HCT116 (cell line): Measurements from ENCODE around the gene YY1. TPM values are rescaled to one million over a fixed set of nuclear protein-coding genes. Genes with fewer than 3 reads are reported as not detected.

ENCODE experiments used
- ATAC-seq: fragments of 200-7000 bp; cut with Tn5 transposase; 2 replicates; pipeline ENCODE4 v1.9.1; 2020; ENCODE audit warnings: mild to moderate bottlenecking, moderate library complexity
- BruUV-seq: library from RNA; stranded (reverse); fragments of 400-500 nt; replicated peaks from 2 replicates; lab custom pipeline; 2021; lab: Mats Ljungman, UMichigan
- CTCF ChIA-PET: fragments of 300-600 bp; sonication (Branson Sonifier 250); formaldehyde crosslinking; loops from one replicate; lab custom pipeline; 2021; ENCODE audit warnings: antibody characterized with exemption; lab: Charles Lee
- POLR2A ChIA-PET: fragments of 300-600, 350-600 bp; sonication (Branson Sonifier 250); formaldehyde crosslinking; loops from one replicate; lab custom pipeline; 2021; ENCODE audit warnings: antibody characterized with exemption; lab: Charles Lee
- RAD21 ChIA-PET, 2 experiments: fragments of 300-600 bp; sonication (Branson Sonifier 250); formaldehyde crosslinking; loops; one replicate each; lab custom pipeline; 2023; ENCODE audit warnings: low total read pairs in 2 of 2; ENCODE audit not compliant: uncharacterized antibody in 2 of 2, unreplicated experiment in 2 of 2, low non-redundant PET in 1 of 2; lab: Charles Lee
- DNase-seq: peaks from one replicate; pipeline ENCODE4 v3.0.0-alpha.2; 2010; ENCODE audit warnings: low read depth, low spot score
- H2AFZ ChIP-seq: fragments of 200-600 bp; shearing (Covaris generic), sonication (generic); 2 replicates; pipeline ENCODE4 v1.6.1; 2017; ENCODE audit warnings: low read depth, mixed run types, mixed read lengths, antibody characterized with exemption, low read length; ENCODE audit not compliant: poor library complexity, severe bottlenecking
- H3K27ac ChIP-seq: 2 replicates; pipeline ENCODE4 v1.5.1; 2012; ENCODE audit warnings: low read depth, low read length
- H3K27me3 ChIP-seq: fragments of 200-600 bp; sonication (generic); 2 replicates; pipeline ENCODE4 v1.6.1; 2016; ENCODE audit warnings: mixed run types, low read length, mixed read lengths; ENCODE audit not compliant: insufficient read depth
- H3K36me3 ChIP-seq, 2 experiments: fragments of 200-500 bp in 1 of 2; fragments of 200-600 bp in 1 of 2; sonication (Bioruptor generic) in 1 of 2; sonication (generic) in 1 of 2; 2 replicates each; pipeline versions ENCODE4 v1.5.1 to v1.6.1; 2014 to 2016; ENCODE audit warnings: low read length in 2 of 2, inconsistent platforms in 1 of 2, mixed read lengths in 1 of 2, mixed run types in 1 of 2; ENCODE audit not compliant: insufficient read depth in 2 of 2, control insufficient read depth in 1 of 2
- H3K4me1 ChIP-seq, 2 experiments: fragments of 200-600 bp in 1 of 2; sonication (generic) in 1 of 2; 2 replicates each; pipeline versions ENCODE4 v1.5.1 to v1.6.1; 2012 to 2017; ENCODE audit warnings: low read length in 2 of 2, inconsistent platforms in 1 of 2, mild to moderate bottlenecking in 1 of 2, mixed read lengths in 1 of 2, mixed run types in 1 of 2, moderate library complexity in 1 of 2; ENCODE audit not compliant: insufficient read depth in 2 of 2, control insufficient read depth in 1 of 2
- H3K4me2 ChIP-seq: fragments of 200-600 bp; sonication (generic); 2 replicates; pipeline ENCODE4 v1.6.1; 2017; ENCODE audit warnings: mixed run types, low read length, mixed read lengths
- H3K4me3 ChIP-seq, 2 experiments: fragments of 200-600 bp in 1 of 2; sonication (generic) in 1 of 2; replicated peaks in 1 of 2; 2 replicates each; pipeline ENCODE4 v1.5.1; 2011 to 2016; ENCODE audit warnings: low read length in 2 of 2, control low read depth in 1 of 2, low read depth in 1 of 2, mild to moderate bottlenecking in 1 of 2, mixed read lengths in 1 of 2, mixed run types in 1 of 2
- H3K79me2 ChIP-seq: fragments of 200-600 bp; sonication (generic); 2 replicates; pipeline ENCODE4 v1.6.1; 2017; ENCODE audit warnings: mild to moderate bottlenecking, mixed run types, low read length, moderate library complexity, mixed read lengths; ENCODE audit not compliant: insufficient read depth
- H3K9ac ChIP-seq: fragments of 200-600 bp; sonication (generic); 2 replicates; pipeline ENCODE4 v1.6.1; 2016; ENCODE audit warnings: low read length, mixed read lengths
- H3K9me2 ChIP-seq: fragments of 200-600 bp; sonication (generic), shearing (Covaris generic); 2 replicates; pipeline ENCODE4 v1.6.1; 2017; ENCODE audit warnings: mixed run types, mild to moderate bottlenecking, moderate library complexity; ENCODE audit not compliant: insufficient read depth
- H3K9me3 ChIP-seq, 2 experiments: fragments of 200-500 bp in 1 of 2; fragments of 200-600 bp in 1 of 2; sonication (Bioruptor generic) in 1 of 2; sonication (generic) in 1 of 2; 2 replicates each; pipeline ENCODE4 v1.6.1; 2014 to 2017; ENCODE audit warnings: low read length in 2 of 2, mixed read lengths in 2 of 2, inconsistent platforms in 1 of 2, low read depth in 1 of 2, mild to moderate bottlenecking in 1 of 2, mixed run types in 1 of 2, moderate library complexity in 1 of 2; ENCODE audit not compliant: control insufficient read depth in 1 of 2, insufficient read depth in 1 of 2
- H4K20me1 ChIP-seq: fragments of 200-600 bp; sonication (generic), shearing (Covaris generic); 2 replicates; pipeline ENCODE4 v1.6.1; 2017; ENCODE audit warnings: mixed run types, mild to moderate bottlenecking, moderate library complexity; ENCODE audit not compliant: insufficient read depth
- ATF3 ChIP-seq: IDR thresholded peaks from 2 replicates; pipeline ENCODE4 v1.6.1; 2012
- CBX3 ChIP-seq: IDR thresholded peaks from 2 replicates; pipeline ENCODE4 v1.6.1; 2012; ENCODE audit warnings: low read depth
- CEBPB ChIP-seq: IDR thresholded peaks from 2 replicates; pipeline ENCODE4 v1.6.1; 2012; ENCODE audit warnings: low read depth
- CTCF ChIP-seq, 3 experiments: fragments of 200-600 bp in 1 of 3; sonication (generic) in 1 of 3; IDR thresholded peaks in 2 of 3; conservative IDR thresholded peaks in 1 of 3; 2 replicates each; pipeline ENCODE4 v1.5.1; 2012 to 2017; ENCODE audit warnings: low read depth in 2 of 3, low read length in 2 of 3, antibody characterized with exemption in 1 of 3, borderline replicate concordance in 1 of 3, control low read depth in 1 of 3, mild to moderate bottlenecking in 1 of 3, mixed read lengths in 1 of 3, mixed run types in 1 of 3, moderate library complexity in 1 of 3; ENCODE audit not compliant: insufficient read depth in 1 of 3
- EGR1 ChIP-seq: IDR thresholded peaks from 2 replicates; pipeline ENCODE4 v1.6.1; 2012; ENCODE audit warnings: low read depth
- EZH2 ChIP-seq: fragments of 200-600 bp; sonication (generic); IDR thresholded peaks from 2 replicates; pipeline ENCODE4 v1.6.1; 2017; ENCODE audit warnings: antibody characterized with exemption, mixed run types
- FOSL1 ChIP-seq: IDR thresholded peaks from 2 replicates; pipeline ENCODE4 v1.6.1; 2012; ENCODE audit warnings: low read depth
- JUND ChIP-seq: IDR thresholded peaks from 2 replicates; pipeline ENCODE4 v1.6.1; 2012
- MAX ChIP-seq: IDR thresholded peaks from 2 replicates; pipeline ENCODE4 v1.6.1; 2012
- POLR2A ChIP-seq: IDR thresholded peaks from 2 replicates; pipeline ENCODE4 v1.7.0; 2011; ENCODE audit warnings: borderline replicate concordance; ENCODE audit not compliant: insufficient read depth, insufficient read length; ENCODE audit errors: extremely low read depth
- POLR2AphosphoS5 ChIP-seq: IDR thresholded peaks from 2 replicates; pipeline ENCODE4 v1.6.1; 2011; ENCODE audit warnings: mild to moderate bottlenecking, low read depth, low read length, moderate library complexity
- RAD21 ChIP-seq: IDR thresholded peaks from 2 replicates; pipeline ENCODE4 v1.6.1; 2012; ENCODE audit warnings: low read depth, mild to moderate bottlenecking
- REST ChIP-seq: IDR thresholded peaks from 2 replicates; pipeline ENCODE4 v1.6.1; 2012; ENCODE audit warnings: low read depth
- SIN3A ChIP-seq: IDR thresholded peaks from 2 replicates; pipeline ENCODE4 v1.6.1; 2012; ENCODE audit warnings: low read depth
- SP1 ChIP-seq: IDR thresholded peaks from 2 replicates; pipeline ENCODE4 v1.6.1; 2012; ENCODE audit warnings: low read depth
- SRF ChIP-seq: IDR thresholded peaks from 2 replicates; pipeline ENCODE4 v1.6.1; 2012; ENCODE audit warnings: low read depth
- TCF7L2 ChIP-seq: IDR thresholded peaks from 2 replicates; pipeline ENCODE4 v1.7.0; 2011; ENCODE audit warnings: borderline replicate concordance, inconsistent platforms; ENCODE audit not compliant: insufficient read depth, insufficient read length; ENCODE audit errors: extremely low read depth
- ZBTB33 ChIP-seq: IDR thresholded peaks from 2 replicates; pipeline ENCODE4 v1.6.1; 2011; ENCODE audit warnings: mild to moderate bottlenecking, low read length, moderate library complexity; ENCODE audit not compliant: insufficient replicate concordance; ENCODE audit errors: extremely low read depth
- ZFX ChIP-seq: fragments of 450-650 bp; IDR thresholded peaks from 2 replicates; pipeline ENCODE4 v1.6.1; 2017
- ZNF274 ChIP-seq: fragments of 200-500 bp; sonication (Bioruptor generic); IDR thresholded peaks from 2 replicates; pipeline ENCODE4 v1.6.1; 2014; ENCODE audit warnings: mild to moderate bottlenecking, low read depth, low read length, inconsistent platforms
- intact Hi-C: fragments of 100-400 bp; cut with micrococcal nuclease; formaldehyde crosslinking; loops from 2 replicates; pipeline ENCODE4 v1.10.0; 2022
- total RNA-seq: library from RNA; stranded (reverse); gene quantifications from one replicate; pipeline ENCODE4 v1.2.1, GENCODE V29; 2021; ENCODE audit not compliant: unreplicated experiment

YY1 gene
- total RNA-seq, 1 experiment from 2014 or later, result 111 TPM

GRCh38 chr14:100320157-100320856 lies 81.4 kb downstream of the YY1 start:
- Histone ChIP-seq H3K79me2 (no peaks in the 10 kb centered on the region), H3K4me2 (no peak overlapping the region), H3K9me3 (no peaks in the 10 kb centered on the region), H3K4me1 (peaks cover 3 to 13% of the 10 kb centered on the region in 2 experiments; a peak in 3 of 4 replicates), H3K9ac (no peak overlapping the region), H4K20me1 (no peaks in the 10 kb centered on the region), H2AFZ (no peak overlapping the region), H3K36me3 (no peaks in the 10 kb centered on the region), H3K4me3 (no peak overlapping the region), H3K27ac (no peak overlapping the region), H3K27me3 (no peaks in the 10 kb centered on the region), H3K9me2 (no peaks in the 10 kb centered on the region)
- RAD21 ChIA-PET, result no interaction called here
- intact Hi-C loops, result no loop called here
- BruUV-seq, result no TSS peak
- DNase-seq (no peak), ATAC-seq (no peak)
- POLR2A ChIA-PET, result no interaction called here
- no peak for TF ChIP-seq ATF3
- TF ChIP-seq JUND, result no peak
- TF ChIP-seq ZFX, result no peak
- TF ChIP-seq CEBPB, result no peak
- TF ChIP-seq TCF7L2, result no peak
- no peak for TF ChIP-seq EGR1
- no peak for TF ChIP-seq ZBTB33
- no peak for TF ChIP-seq EZH2
- no peak for TF ChIP-seq POLR2A
- TF ChIP-seq SP1, result no peak
- TF ChIP-seq SIN3A, result no peak
- TF ChIP-seq POLR2AphosphoS5, result no peak
- no peak for TF ChIP-seq MAX
- no peak for TF ChIP-seq ZNF274
- no peak for TF ChIP-seq CBX3
- TF ChIP-seq FOSL1, result no peak
- no peak for TF ChIP-seq RAD21
- no peak for TF ChIP-seq CTCF (IDR thresholded peaks at IDR 0.05 in 2 of 3, conservative IDR thresholded peaks at IDR 0.05 in 1 of 3; ENCODE audit: borderline replicate concordance in 1 of 3, insufficient read depth in 1 of 3, low read depth in 2 of 3, low read length in 2 of 3)
- TF ChIP-seq REST, result no peak
- TF ChIP-seq SRF, result no peak
- CTCF ChIA-PET, result no interaction called here
